Stimulated activated CD8-positive, alpha-beta memory T cell treated with anti-CD3 and anti-CD28 coated beads, Interleukin-12 subunit alpha, Interleukin-12 subunit beta, amount 100 ng/mL, for 4 hours (primary cell): ENCODE results near the gene ESR2.
"Not testable (repeated sequence)": the region's sequence is repeated elsewhere in the genome, so short reads cannot be mapped to it uniquely, and the experiment has no call there.

Experiments
- DNase-seq: peaks from one replicate; pipeline ENCODE4 v3.0.0-alpha.2; 2020; ENCODE audit warnings: low read depth

Gene ESR2

DNA sequence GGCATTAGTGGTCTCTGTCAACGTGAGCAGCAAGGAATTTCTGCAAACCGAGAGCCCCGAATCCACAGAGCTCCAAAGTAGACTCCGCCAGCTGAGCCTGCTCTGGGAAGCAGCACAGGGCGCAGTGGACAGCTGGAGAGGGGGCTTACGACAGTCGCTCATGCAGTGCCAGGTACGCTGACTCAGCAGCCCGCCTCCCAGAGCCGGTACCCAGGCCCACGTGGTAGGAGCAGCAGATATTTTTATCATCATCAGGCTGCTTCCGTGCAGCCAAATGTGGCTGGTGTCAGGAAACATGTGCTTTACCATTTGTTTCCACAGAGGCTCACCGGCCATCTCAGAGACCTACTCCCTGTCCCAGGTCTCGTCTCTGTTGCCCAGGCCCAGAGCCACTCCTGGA, 73.7 kb downstream of the ESR2 start:
- no peak for DNase-seq

DNA sequence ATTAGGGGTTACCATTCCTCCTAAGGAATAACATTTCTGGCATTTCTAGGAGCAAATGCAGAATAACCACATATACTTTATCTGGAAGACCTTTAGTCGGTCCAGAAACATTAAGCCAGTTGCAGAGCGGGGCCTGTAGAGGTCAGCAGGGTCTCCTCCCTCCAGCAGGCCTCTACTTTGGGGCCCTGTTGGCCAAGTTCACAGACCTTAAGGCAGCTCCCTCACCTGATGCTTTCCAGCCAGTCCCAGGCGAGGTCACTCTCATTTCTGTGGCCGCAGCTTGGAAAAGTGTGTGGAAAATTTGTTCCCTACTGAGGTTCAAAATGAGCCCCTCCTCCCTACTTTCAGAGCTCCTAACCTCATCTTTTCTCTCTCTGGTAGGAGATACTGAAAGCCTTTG, 74.1 kb downstream of the ESR2 start:
- no peak for DNase-seq

DNA sequence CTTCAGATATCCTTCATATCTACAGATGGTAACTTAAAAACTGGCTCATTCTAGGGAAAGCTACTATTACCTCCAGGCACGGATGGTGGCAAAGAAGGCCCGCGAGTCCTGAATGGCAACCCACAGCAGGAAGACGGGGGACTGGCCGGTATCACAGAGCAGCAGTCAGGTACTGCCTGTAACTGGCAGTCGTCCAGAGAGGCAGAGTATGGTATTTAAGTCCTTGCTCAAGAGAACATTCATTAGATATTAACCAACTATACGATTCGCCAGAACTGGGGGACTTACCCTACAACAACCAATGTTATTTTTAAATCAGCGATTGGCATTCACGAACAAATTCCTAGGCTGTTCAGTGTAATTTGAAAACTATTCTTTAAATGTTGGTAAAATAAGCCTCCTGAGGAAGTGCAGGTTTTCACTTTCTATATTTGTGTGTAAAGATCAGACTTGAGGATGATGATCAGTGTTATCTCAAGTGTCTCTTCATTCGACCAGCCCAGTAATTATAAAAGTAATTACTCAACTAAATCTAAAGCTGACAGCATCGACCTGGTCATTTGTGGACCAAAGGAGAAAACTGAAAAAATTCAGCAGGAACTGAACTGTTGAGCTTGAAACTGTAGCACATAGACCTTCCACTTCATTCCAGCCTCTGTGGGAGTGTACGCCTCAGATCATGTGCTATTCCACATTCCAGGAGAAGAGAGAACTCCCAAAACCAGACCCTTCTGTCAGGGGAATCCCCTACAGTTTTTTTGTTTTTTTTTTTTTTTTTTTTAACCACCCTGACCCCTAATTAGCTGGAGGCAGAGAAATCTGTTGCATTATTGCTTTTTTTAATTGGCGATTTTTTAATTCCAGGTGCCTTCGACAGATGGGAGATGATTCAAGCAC, 75.6 kb downstream of the ESR2 start:
- DNase-seq, result no peak

DNA sequence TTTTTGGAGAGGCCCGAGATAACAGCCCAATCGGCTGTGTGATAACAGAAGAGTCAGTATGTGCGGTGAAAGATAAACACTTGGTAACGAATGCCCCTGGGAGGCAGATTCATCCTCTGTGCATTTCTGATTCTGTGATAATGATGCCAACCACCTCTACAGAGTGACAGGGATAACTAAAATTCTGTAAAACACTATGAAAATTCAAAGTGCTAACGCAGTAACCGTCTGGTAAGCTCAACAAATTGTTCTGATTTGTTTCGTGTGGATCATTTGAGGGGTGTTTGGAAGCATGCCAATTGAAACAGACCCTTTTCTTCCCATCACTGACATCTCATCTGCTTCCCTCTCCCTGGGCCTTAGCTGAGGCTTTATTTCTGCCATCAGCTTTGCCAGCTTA, 76.3 kb downstream of the ESR2 start:
- no peak for DNase-seq

GRCh38 chr14:64217308-64217707, 76.9 kb downstream of the ESR2 start:
- no peak for DNase-seq

GRCh38 chr14:64215978-64216377, 78.2 kb downstream of the ESR2 start:
- no peak for DNase-seq

DNA sequence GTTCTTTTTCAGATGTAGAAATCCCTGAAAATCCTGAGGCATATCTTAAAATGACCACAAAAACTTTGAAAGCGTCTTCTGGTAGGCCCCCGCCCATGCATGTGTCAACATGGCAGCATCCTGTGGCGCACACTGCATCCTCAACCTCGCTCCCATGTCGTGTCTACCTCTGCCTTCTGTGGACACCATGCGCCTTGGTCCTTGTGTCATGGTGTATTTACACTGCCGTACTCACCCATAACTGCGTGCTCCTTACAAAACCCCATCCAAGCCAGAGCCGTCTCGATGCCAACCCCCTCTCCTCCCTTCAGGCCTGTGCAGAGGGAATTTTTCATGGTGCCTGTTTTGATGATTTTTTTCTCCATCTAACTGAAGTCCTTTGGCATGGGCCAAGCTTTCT, 78.9 kb downstream of the ESR2 start:
- DNase-seq, result no peak

DNA sequence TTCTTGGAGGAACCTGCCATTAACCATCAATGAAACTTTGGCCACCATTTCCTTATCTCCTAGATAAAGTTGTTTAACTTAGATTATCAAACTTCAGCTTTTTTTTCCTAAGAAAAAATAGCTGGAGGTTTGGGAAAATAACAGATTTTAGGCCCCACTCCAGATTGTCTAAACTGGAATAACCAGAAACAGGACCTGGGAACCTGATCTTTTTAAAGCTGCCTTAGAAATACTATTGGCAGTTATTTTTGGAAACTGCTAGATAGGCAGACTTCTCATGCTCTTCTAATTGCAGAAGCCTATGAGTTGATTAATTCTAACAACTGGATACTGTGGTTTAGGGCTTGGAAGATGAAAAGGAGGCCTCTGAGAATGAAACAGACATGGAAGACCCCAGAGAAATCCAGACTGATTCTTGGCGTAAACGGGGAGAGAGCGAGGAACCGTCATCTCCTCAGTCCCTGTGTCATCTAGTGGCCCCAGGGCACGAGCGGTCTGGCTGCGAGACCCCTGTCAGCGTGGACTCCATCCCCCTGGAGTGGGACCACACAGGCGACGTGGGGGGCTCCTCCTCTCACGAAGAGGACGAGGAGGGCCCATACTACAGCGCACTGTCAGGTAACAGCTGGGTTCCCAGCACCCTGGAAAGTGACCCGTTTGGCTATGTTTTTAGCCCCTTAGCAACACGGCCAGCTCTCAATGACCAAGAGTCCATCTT, 80.2 kb downstream of the ESR2 start:
- no peak for DNase-seq

GRCh38 chr14:64213086-64213485, 81.1 kb downstream of the ESR2 start:
- no peak for DNase-seq

GRCh38 chr14:64212666-64213065, 81.5 kb downstream of the ESR2 start:
- DNase-seq, result no peak

DNA sequence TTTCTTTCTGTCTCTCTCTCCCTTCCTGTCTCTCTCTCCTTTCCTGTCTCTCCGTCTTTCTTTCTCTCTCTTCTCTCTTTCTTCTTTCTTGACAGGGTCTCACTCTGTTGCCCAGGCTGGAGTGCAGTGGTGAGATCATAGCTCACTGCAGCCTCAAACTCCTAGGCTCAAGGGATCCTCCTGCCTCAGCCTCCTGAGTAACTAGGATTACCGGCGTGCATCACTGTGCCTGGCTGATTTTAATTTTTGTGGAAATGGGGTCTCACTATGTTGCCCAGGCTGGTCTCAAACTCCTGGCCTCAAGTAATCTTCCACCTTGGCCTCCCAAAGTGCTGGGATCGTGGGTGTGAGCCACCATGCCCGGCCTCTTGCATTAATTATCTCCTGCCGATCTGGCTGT, 83.3 kb downstream of the ESR2 start:
- DNase-seq, result not testable (repeated sequence)

GRCh38 chr14:64210216-64210615, 84.0 kb downstream of the ESR2 start:
- no peak for DNase-seq

DNA sequence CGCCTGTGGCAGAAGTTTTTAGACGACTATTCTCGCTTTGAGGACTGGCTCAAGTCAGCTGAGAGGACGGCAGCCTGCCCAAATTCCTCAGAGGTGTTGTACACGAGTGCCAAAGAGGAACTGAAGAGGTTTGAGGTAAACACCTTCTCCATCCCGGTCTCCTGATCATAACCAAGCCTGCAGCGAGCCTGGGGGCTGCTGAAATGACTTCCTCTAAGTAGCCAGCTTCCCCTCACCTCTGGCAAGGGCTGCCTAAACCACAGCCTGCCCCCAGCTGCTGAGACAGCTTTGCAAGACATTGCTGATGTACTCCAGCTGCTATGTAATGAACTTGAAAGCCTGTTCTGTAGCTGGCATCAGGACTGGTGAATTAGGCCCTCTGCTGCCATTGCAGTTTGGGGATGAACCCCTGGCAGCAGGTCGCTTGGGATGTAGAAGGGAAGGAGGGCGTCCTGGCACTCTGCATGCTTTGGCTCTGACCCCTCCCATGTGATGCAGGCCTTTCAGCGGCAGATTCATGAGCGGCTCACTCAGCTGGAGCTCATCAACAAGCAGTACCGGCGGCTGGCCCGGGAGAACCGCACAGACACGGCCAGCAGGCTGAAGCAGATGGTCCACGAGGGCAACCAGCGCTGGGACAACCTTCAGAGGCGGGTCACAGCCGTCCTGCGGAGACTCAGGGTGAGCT, 84.6 kb downstream of the ESR2 start:
- no peak for DNase-seq

GRCh38 chr14:64208981-64209380, 85.2 kb downstream of the ESR2 start:
- DNase-seq, result no peak

- DNase-seq, result no peak
These were observed 85.9 kb downstream of the ESR2 start for GRCh38 chr14:64208261-64208660.

DNA sequence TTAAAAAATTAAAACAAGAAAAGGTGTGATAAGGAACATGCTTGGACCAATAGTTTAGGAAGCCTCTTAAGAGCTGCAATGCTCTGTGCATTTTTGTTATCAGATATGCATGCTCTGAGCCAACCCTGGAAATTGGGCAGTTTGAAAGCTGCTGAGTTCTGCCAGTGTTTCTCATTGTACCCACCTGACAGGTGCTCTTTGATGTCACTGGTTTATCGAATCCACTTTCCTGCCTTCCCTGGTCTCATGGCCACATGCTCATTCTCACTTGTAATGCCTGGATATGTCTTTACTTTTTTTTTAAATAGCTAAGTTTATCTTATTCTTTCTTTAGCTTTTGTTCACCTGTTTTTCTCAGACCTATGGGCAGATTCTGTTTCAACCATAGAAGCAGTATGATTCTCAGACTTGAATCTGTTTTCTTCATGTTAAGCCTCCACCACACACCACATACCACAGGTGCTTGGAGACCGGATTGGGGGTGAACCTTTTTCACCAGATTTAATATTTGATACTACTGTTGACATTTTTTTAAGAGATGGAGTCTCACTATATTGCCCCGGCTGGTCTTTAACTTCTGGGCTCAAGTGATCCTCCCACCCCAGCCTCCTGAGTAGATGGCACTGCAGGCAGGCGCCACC, 90.7 kb downstream of the ESR2 start:
- DNase-seq, result no peak

- no peak for DNase-seq
These were observed 91.5 kb downstream of the ESR2 start for GRCh38 chr14:64202716-64203115.

DNA sequence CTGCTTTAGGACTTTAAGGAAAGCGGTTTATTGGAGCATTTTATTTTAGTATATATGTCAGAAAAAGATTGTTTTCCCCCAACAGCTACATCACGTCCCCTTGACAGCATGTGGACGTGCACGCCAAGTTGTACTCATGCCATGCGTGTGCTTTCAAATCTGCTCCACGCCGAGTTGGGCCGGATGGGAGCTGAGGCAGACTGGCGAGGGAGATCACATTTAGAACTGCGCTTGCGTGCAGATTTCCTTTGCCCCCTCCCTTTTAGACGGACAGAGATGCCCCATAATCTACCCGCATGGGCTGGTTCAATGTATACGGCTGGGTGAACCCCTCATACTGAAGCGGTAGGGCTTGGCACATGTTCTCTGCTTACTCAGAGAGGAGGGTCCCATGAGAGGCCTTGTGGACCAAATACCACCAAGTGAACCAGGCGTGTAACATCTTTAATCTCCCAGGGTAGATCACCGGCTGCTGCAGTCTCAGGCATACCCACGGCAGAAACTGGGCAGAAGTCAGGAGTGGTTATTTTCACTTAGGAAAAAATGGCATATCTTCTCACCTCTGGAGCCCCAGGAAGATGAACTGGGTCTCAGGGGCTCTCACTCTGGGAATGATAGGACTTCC, 92.1 kb downstream of the ESR2 start:
- no peak for DNase-seq

DNA sequence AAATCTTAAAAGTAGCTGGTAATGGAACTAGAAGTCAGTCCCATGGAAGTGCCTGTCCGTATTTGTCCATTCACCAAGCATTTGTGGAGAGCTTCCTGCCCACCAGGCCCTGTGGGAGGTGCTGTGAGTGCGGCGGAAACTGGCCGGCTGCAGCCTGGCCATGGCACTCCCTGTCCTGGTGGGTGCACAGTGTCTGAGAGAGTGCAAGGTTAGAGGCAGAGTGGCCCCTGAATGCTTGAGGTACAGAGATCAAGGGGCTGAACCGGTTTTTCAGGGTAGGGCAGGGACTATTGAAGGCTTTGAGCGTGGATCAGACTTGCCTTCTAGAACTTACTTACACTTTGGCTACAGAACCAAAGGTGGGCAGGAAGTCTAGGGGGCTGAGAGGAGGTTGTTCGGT, 92.9 kb downstream of the ESR2 start:
- no peak for DNase-seq

- no peak for DNase-seq
These were observed 94.0 kb downstream of the ESR2 start for GRCh38 chr14:64200170-64200569.

GRCh38 chr14:64198486-64198885, 95.7 kb downstream of the ESR2 start:
- no peak for DNase-seq

GRCh38 chr14:64197996-64198395, 96.2 kb downstream of the ESR2 start:
- DNase-seq, result no peak
